NCI-H1048 (cell line): Measurements from ENCODE around the gene FLT1.

Experiments used
- DNase-seq: peaks from one replicate; lab custom pipeline; 2025; lab: John Stamatoyannopoulos, UW

FLT1 gene

GRCh38 chr13:28488376-28489005 lies 6.4 kb downstream of the FLT1 start:
- DNase-seq: no peak

- DNase-seq: no peak
Measured at GRCh38 chr13:28485996-28486543, 8.9 kb downstream of the FLT1 start.

- no peak for DNase-seq
Measured at GRCh38 chr13:28485551-28485950, 9.4 kb downstream of the FLT1 start.

GRCh38 chr13:28485097-28485496 lies 9.8 kb downstream of the FLT1 start:
- no peak for DNase-seq

- DNase-seq: no peak
Measured at GRCh38 chr13:28483313-28483931, 11.5 kb downstream of the FLT1 start.

GRCh38 chr13:28479005-28479404 lies 15.9 kb downstream of the FLT1 start:
- DNase-seq: no peak

GRCh38 chr13:28478127-28478526 lies 16.8 kb downstream of the FLT1 start:
- no peak for DNase-seq

GRCh38 chr13:28477709-28477973 lies 17.3 kb downstream of the FLT1 start:
- no peak for DNase-seq

GRCh38 chr13:28476919-28477708 lies 17.8 kb downstream of the FLT1 start:
- no peak for DNase-seq

- no peak for DNase-seq
Measured at GRCh38 chr13:28475916-28476725, 18.8 kb downstream of the FLT1 start.

- no peak for DNase-seq
Measured at GRCh38 chr13:28474491-28475134, 20.3 kb downstream of the FLT1 start.

- DNase-seq: no peak
Measured at GRCh38 chr13:28473044-28473443, 21.9 kb downstream of the FLT1 start.

GRCh38 chr13:28471421-28471820 lies 23.5 kb downstream of the FLT1 start:
- DNase-seq: no peak

GRCh38 chr13:28470296-28470695 lies 24.6 kb downstream of the FLT1 start:
- no peak for DNase-seq

GRCh38 chr13:28469316-28469715 lies 25.6 kb downstream of the FLT1 start:
- no peak for DNase-seq

GRCh38 chr13:28468023-28468915 lies 26.7 kb downstream of the FLT1 start:
- no peak for DNase-seq

- DNase-seq: no peak
Measured at GRCh38 chr13:28467034-28467433, 27.9 kb downstream of the FLT1 start.

- no peak for DNase-seq
Measured at GRCh38 chr13:28466151-28466550, 28.8 kb downstream of the FLT1 start.

- DNase-seq: no peak
Measured at GRCh38 chr13:28464861-28465460, 30.0 kb downstream of the FLT1 start.

GRCh38 chr13:28463481-28463880 lies 31.4 kb downstream of the FLT1 start:
- no peak for DNase-seq
